ENCODE measurements around the gene ZNF225. TPM values are rescaled to one million over a fixed set of nuclear protein-coding genes. Genes with fewer than 3 reads are reported as not detected.

Gene ZNF225
- total and polyA plus RNA-seq, 9 of the 15 experiments (the other 6 are each of a cell fraction or from before 2014, with no cell fraction given), result 1.4 to 4.2 (median 2.2) TPM

DNA sequence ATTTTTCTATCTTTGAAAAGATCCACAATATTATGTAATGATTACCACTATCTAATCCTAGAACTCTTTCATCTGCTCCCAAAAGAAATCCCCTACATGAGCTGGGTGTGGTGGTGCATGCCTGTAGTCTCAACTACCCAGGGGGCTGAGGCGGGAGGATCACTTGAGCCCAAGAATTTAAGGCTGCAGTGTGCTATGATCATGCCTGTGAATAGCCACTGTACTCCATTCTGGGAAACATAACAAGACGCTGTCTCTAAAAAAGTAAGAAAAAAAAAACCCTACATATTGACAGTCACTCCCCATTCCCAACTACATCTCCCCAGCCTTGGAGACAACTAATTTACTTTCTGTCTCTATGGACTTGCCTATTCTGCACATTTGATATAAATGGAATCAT is 50.6 kb downstream of the ZNF225 start:
- peaks cover 3% of the 10 kb centered on the region; the same call in 1 of the 2 replicates for H3K9me3 ChIP-seq (replicated peaks; ENCODE audit: control insufficient read depth, insufficient read depth, low read depth, low read length)
- H3K4me1 ChIP-seq (replicated peaks in 1 of 2; ENCODE audit: control insufficient read depth in 2 of 2, insufficient read depth in 2 of 2, low read length in 2 of 2), result no peaks in the 10 kb centered on the region; a peak in 1 of 5 replicates
- no peaks in the 10 kb centered on the region for H4K20me1 ChIP-seq (replicated peaks; ENCODE audit: control insufficient read depth, insufficient read depth, low read length)
- FAIRE-seq (no peak), ATAC-seq (no peak), DNase-seq (ENCODE audit: extremely low read depth in 1 of 4, low spot score in 3 of 4) (no peak)
- H3K27ac ChIP-seq (ENCODE audit: extremely low read depth, low read depth, low read length), result no peak overlapping the region
- H3K79me2 ChIP-seq (ENCODE audit: control insufficient read depth, insufficient read depth, low read length), result peaks cover 3% of the 10 kb centered on the region; the same call in 2 of the 3 replicates
- no peak overlapping the region; the same call in 1 of the 2 replicates for H3K4me2 ChIP-seq (ENCODE audit: insufficient read depth, low read length)
- WGBS (ENCODE audit: insufficient coverage, low coverage, missing lambda C conversion rate), result 26% methylated on average over 2 of the region's 2 CpGs
- no peak overlapping the region for H3K9ac ChIP-seq (ENCODE audit: insufficient read depth in 1 of 2, low read depth in 2 of 2, low read length in 2 of 2)
- H3K36me3 ChIP-seq (ENCODE audit: control insufficient read depth, insufficient read depth, low read length), result peaks cover 9% of the 10 kb centered on the region; the same call in 1 of the 3 replicates
- in situ Hi-C loops (cut with MboI), result no loop called here
- BruUV-seq (replicated peaks), result no TSS peak
- no peaks in the 10 kb centered on the region for H3K9me1 ChIP-seq (ENCODE audit: control insufficient read depth, insufficient read depth, low read length)
- intact Hi-C loops (cut with micrococcal nuclease), result no loop called here
- H2AFZ ChIP-seq (ENCODE audit: low read depth, low read length), result peak overlapping the region; percentile 98
- H3K4me3 ChIP-seq, result no peak overlapping the region
- CTCF ChIA-PET (ENCODE audit: low intra/inter-chr PET ratio), result no interaction called here
- POLR2A ChIA-PET, result interaction anchor here (1.3 kb wide), 1 partner anchor 10 kb away, joined by 11 read pairs; no protein-coding TSS in a partner anchor
- H3K27me3 ChIP-seq (ENCODE audit: control insufficient read depth in 2 of 2, insufficient read depth in 2 of 2, low read length in 2 of 2), result no peaks in the 10 kb centered on the region
- no peak for TF ChIP-seq SNRNP70 (optimal IDR thresholded peaks at IDR 0.05; ENCODE audit: low read depth, low read length)
- TF ChIP-seq, protein P1, sequence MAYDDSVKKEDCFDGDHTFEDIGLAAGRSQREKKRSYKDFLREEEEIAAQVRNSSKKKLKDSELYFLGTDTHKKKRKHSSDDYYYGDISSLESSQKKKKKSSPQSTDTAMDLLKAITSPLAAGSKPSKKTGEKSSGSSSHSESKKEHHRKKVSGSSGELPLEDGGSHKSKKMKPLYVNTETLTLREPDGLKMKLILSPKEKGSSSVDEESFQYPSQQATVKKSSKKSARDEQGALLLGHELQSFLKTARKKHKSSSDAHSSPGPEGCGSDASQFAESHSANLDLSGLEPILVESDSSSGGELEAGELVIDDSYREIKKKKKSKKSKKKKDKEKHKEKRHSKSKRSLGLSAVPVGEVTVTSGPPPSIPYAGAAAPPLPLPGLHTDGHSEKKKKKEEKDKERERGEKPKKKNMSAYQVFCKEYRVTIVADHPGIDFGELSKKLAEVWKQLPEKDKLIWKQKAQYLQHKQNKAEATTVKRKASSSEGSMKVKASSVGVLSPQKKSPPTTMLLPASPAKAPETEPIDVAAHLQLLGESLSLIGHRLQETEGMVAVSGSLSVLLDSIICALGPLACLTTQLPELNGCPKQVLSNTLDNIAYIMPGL (CRISPR knock-in tag; IDR thresholded peaks at IDR 0.05), result no peak
- no peak for TF ChIP-seq THRB (CRISPR knock-in tag; conservative IDR thresholded peaks at IDR 0.05)
- TF ChIP-seq ZFP91 (CRISPR knock-in tag; IDR thresholded peaks at IDR 0.05), result no peak
- TF ChIP-seq, protein P2, sequence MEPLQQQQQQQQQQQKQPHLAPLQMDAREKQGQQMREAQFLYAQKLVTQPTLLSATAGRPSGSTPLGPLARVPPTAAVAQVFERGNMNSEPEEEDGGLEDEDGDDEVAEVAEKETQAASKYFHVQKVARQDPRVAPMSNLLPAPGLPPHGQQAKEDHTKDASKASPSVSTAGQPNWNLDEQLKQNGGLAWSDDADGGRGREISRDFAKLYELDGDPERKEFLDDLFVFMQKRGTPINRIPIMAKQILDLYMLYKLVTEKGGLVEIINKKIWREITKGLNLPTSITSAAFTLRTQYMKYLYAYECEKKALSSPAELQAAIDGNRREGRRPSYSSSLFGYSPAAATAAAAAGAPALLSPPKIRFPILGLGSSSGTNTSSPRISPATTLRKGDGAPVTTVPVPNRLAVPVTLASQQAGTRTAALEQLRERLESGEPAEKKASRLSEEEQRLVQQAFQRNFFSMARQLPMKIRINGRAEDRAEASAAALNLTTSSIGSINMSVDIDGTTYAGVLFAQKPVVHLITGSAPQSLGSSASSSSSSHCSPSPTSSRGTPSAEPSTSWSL (CRISPR knock-in tag; IDR thresholded peaks at IDR 0.05; ENCODE audit: borderline replicate concordance), result no peak
- no peak for TF ChIP-seq NFRKB (IDR thresholded peaks at IDR 0.05; ENCODE audit: low read depth)
- TF ChIP-seq SETDB1 (IDR thresholded peaks at IDR 0.05; ENCODE audit: low read length), result no peak
- TF ChIP-seq ZC3H4 (CRISPR knock-in tag; IDR thresholded peaks at IDR 0.05; ENCODE audit: borderline replicate concordance), result no peak
- TF ChIP-seq IRF2 (CRISPR knock-in tag; IDR thresholded peaks at IDR 0.05), result no peak
- no peak for TF ChIP-seq TCF3 (CRISPR knock-in tag; IDR thresholded peaks at IDR 0.05)
- TF ChIP-seq HSF4 (CRISPR knock-in tag; IDR thresholded peaks at IDR 0.05; ENCODE audit: borderline replicate concordance), result no peak
- TF ChIP-seq CTBP1 (IDR thresholded peaks at IDR 0.05; ENCODE audit: borderline replicate concordance), result no peak
- TF ChIP-seq NRF1 (conservative IDR thresholded peaks at IDR 0.05 in 1 of 2, IDR thresholded peaks at IDR 0.05 in 1 of 2), result no peak
- no peak for TF ChIP-seq ZNF277 (CRISPR knock-in tag; IDR thresholded peaks at IDR 0.05; ENCODE audit: borderline replicate concordance)
- no peak for TF ChIP-seq ZNF316 (IDR thresholded peaks at IDR 0.05)
- no peak for TF ChIP-seq SPI1 (IDR thresholded peaks at IDR 0.05; ENCODE audit: borderline replicate concordance, low read depth, low read length)

All from K562 (cell line).